Ovary (tissue), 3 donors: ENCODE data around the gene NELL2.

Experiments used
- EP300 ChIP-seq: sonication (generic); formaldehyde crosslinking; IDR thresholded peaks from one replicate; pipeline ENCODE4 v1.6.1; 2017; ENCODE audit warnings: antibody characterized with exemption
- TF ChIP-seq, protein P1 (sequence below), 3 donors: fragments of 450-650 bp in 2 of 3; fragments of 200-600 bp in 1 of 3; IDR thresholded peaks; one replicate each; pipeline versions ENCODE4 v1.5.1 to v1.8.0; 2016 to 2022; ENCODE audit warnings: antibody characterized with exemption in 3 of 3, mild to moderate bottlenecking in 1 of 3
- donor health status: DM: no; HTN: no; CAD: no.

- TF ChIP-seq, protein P1, sequence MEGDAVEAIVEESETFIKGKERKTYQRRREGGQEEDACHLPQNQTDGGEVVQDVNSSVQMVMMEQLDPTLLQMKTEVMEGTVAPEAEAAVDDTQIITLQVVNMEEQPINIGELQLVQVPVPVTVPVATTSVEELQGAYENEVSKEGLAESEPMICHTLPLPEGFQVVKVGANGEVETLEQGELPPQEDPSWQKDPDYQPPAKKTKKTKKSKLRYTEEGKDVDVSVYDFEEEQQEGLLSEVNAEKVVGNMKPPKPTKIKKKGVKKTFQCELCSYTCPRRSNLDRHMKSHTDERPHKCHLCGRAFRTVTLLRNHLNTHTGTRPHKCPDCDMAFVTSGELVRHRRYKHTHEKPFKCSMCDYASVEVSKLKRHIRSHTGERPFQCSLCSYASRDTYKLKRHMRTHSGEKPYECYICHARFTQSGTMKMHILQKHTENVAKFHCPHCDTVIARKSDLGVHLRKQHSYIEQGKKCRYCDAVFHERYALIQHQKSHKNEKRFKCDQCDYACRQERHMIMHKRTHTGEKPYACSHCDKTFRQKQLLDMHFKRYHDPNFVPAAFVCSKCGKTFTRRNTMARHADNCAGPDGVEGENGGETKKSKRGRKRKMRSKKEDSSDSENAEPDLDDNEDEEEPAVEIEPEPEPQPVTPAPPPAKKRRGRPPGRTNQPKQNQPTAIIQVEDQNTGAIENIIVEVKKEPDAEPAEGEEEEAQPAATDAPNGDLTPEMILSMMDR (IDR thresholded peaks at IDR 0.05) = no peak
- TF ChIP-seq EP300 = no peak
These were observed 630 bp downstream of the NELL2 start for GRCh38 chr12:44875417-44875953.
